ENCODE measurements around the gene DIP2C. TPM values are rescaled to one million over a fixed set of nuclear protein-coding genes. Genes with fewer than 3 reads are reported as not detected.

DIP2C gene
- total RNA-seq, 1 donor from 2014 or later = 24.8 TPM

GRCh38 chr10:554182-554848 is 135.2 kb downstream of the DIP2C start:
- DNase-seq (ENCODE audit: low spot score) = no peak

DNA sequence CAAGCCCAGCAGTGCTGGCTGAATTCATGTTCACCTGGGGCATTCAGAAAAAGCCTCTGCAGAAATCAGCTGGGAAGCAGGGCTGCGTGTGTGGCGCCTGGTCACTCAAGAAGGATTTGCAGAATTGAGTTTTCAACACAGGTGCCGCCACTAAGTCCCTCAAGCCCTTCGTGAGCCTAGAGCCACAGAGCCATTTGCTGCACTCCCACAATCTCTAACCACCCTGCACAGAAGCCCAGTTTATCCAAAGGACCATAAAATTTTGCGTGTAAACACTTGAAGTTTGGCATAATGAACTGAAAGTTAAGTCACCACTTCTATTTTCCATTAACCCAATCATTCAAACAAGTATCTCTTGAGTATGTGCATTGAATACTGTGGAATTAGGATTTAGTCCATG is 136.2 kb downstream of the DIP2C start:
- no peak for DNase-seq (ENCODE audit: low spot score)

DNA sequence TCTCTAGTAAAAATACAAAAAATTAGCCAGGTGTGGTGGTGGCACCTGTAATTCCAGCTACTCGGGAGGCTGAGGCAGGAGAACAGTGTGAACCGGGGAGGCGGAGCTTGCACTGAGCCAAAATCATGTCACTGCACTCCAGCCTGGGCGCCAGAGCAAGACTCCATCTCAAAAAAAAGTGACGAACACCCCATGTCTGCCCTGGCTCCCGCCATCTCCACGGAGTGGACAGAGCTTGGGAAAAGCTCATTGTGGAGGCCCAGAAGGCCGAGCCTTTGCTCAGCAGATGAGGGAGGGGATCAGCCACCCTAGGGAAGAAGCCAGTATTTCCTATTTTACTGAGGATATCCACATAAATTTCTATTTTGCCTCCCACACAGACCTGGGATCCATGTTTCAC is 136.8 kb downstream of the DIP2C start:
- no peak for DNase-seq (ENCODE audit: low spot score)

- DNase-seq (ENCODE audit: low spot score) = no peak
These were observed 137.9 kb downstream of the DIP2C start for GRCh38 chr10:551373-552252.

- DNase-seq (ENCODE audit: low spot score) = no peak
These were observed 138.6 kb downstream of the DIP2C start for GRCh38 chr10:550665-551372.

DNA sequence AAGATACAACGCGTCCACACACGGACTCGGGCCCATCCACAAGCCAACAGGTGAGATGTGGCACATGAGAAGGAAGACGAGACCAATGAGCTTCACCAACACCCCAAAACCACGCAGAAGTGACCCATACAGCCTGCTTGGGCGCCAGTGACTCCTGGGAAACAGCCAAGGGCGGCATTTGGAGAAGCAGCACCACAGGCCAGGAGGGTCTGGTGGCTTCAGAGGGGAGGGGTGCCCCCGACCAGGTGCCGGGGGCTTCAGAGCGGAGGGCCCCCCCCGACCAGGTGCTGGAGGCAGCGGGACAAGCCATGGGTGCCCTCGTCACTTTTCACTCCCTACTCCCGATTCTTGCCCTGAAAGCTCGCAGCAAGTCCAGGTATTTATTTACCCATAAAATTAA is 140.1 kb downstream of the DIP2C start:
- no peak for DNase-seq (ENCODE audit: low spot score)

DNA sequence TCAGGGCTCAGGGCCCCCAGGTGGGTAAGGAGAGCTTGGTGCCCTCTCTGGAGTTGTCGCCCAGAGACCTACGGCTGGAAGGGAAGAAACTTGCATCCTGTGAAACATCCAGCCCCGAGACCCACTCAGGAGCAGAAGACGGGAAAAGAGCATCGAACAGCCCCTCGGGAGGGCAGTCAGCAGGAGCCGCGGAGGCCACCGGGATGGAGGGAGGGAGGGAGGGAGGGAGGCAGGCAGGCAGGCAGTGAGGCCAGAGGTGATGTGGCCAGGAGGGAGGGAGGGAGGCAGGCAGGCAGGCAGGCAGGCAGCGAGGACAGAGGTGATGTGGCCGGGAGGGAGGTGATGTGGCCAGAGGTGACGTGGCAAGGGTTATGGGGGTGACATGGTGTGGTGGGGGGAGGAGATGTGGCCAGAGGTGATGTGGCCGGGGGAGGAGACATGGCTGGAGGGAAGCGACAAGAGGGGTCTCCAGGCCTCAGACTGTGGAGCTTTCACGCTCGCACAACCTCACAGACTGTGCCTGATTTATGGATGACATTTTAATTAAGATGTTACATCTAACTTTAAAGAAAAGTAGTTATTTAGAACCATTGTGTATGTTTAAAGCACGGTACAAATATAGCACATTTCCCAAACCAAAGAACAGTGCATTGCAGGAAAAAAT is 141.1 kb downstream of the DIP2C start:
- DNase-seq (ENCODE audit: low spot score) = no peak

DNA sequence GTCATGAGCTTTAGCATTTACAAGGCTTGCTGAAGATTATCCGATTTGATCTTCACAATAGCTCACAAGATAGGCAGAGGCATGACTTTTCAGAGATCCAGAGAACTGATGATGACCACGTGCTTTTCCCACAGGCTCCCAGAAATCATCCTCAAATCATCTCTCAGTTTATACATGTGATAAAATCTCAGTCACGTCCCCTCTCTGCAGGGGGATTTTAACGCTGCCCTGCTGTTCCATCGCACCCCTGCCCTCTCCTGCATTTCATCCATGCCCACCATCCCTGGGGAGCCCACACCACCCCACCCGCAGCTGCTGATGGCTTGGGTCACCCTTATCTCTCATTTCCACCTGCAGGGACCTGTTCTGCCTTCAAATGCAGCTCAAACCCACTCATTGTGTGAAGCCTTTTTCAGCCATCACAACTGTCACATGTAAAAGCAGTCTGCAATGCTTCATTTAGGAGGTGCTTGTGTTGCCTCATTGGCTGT is 141.8 kb downstream of the DIP2C start:
- no peak for DNase-seq (ENCODE audit: low spot score)

DNA sequence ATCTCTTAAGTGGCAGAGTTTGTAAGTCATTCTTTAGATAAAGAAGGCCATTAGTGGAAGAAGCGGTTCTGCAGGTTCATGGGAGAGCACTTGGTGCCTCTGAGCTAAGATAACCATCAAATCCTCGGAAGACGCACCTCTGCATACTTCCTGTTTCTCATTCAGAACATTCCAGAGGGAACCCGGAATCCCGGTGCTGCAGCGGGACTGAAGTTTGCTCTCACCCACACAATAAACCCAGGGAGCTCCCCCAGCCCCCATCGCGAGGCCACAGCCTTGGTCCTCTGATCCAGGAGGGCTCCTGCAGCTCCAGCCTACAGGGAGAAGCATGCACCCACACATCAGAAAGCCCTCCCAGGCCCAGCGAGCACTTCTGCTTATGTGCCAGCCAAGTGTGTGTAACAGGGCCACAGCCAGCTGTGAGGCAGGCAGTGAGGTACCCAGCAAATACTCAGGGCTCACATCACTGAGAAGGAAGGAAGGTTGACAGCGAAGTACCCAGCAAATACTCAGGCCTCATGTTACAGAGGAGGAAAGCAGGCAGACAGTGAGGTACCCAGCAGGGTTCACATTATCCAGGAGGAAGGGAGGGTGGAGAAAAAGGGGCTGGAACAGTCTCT is 142.4 kb downstream of the DIP2C start:
- DNase-seq (ENCODE audit: low spot score) = peak; percentile 85

- no peak for DNase-seq (ENCODE audit: low spot score)
These were observed 143.0 kb downstream of the DIP2C start for GRCh38 chr10:546451-546850.

DNA sequence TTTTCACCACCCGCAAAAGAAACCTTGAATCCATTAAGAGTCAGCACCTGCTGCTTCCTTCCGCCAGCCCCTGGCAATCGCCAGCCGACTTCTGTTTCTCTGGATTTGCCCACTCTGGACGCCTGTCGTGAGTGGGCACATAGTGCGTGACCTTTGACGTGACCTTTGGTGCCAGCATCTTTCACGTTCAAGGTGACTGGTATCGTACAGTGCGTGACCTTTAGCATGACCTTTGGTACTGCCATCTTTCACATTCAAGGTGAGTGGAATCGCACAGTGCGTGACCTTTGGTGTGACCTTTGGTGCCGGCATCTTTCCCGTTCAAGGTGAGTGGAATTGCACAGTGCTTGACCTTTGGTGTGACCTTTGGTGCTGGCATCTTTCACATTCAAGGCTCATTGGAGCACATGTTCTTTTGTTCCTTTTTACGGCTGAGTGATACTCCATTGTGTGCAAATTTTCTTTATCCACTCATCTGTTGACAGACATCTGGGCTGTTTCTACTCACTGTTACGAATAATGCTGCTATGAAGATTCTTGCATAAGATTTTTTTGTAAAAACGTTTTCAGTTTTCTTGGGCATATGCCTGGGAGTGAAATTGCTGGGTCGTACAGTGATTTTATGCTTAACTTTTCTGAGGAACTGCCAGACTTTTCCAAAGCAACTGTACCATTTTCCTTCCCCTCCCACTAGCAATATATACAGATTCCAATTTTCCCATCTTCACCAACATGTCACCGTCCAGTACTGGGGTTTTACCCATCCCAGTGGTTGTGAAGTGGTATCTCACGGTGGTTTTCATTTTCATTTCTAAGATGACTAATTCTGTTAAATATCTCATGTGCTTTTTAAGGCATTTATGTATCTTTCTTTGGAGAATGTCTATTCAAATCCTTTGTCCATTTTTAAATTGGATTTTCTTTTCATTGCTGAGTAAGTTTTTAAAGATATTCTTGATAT is 145.3 kb downstream of the DIP2C start:
- DNase-seq (ENCODE audit: low spot score) = no peak

- no peak for DNase-seq (ENCODE audit: low spot score)
These were observed 146.3 kb downstream of the DIP2C start for GRCh38 chr10:543131-543530.

DNA sequence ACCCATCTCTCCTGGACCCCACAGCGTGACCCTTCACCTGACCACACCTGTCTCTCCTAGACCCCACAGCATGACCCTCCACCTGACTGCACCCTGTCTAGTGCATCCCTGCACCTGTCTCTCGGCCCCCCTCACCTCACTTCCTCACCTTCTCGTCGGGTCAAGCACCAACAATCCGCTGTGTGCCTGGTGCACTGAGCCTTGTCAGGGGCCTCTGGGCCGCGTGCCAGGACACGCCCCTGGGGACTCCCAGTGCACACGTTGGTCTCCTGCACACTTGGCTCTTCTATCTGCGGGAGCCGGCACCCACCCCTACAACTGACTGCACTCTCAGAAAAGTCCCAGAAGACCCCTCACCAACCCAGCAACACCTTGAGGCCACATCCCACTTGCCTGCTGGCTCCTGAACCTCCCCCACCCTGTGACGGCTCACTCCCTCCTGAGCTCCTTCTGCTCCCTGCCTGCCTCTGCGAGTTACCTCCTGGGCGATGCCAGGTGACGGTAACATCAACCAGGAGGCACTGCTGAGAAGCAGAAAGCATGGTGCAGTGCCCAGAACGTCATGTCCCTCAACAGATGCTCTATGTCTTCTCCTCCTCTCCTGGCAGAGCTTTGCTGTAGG is 147.6 kb downstream of the DIP2C start:
- DNase-seq (ENCODE audit: low spot score) = no peak

DNA sequence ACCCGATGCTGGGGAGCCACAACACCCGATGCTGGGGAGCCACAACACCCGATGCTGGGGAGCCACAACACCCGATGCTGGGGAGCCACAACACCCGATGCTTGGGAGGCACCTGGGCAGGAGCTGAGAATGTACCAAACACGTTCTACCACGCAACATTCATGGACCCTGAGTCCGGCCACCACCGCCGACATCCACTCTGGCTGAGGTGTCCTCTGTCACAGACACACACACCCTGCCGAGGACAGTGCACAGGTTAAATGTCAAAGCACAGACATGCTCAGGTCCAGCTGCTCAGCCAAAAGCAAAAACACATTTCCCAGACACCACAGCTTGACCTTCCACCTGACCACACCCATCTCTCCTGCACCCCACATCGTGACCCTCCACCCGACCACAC is 148.4 kb downstream of the DIP2C start:
- DNase-seq (ENCODE audit: low spot score) = no peak

DNA sequence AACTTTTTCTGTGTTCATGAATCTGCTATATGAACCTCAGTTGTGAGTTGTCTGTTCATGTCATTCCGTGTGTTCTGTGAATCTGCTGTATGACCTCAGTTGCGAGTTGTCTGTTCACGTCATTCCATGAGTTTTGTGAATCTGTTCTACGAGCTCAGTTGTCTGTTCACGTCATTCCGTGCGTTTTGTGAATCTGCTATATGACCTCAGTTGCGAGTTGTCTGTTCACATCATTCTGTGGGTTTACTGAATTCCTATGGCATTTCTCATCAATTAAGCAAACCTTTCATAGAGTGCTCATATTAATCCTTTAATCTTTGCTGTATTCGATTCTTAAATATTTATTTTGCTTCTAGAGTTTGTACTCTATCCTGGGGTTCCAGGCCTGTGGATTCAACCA is 150.6 kb downstream of the DIP2C start:
- no peak for DNase-seq (ENCODE audit: low spot score)

GRCh38 chr10:536935-537334 is 152.5 kb downstream of the DIP2C start:
- DNase-seq (ENCODE audit: low spot score) = no peak

- DNase-seq (ENCODE audit: low spot score) = no peak
These were observed 153.0 kb downstream of the DIP2C start for GRCh38 chr10:536371-536925.

DNA sequence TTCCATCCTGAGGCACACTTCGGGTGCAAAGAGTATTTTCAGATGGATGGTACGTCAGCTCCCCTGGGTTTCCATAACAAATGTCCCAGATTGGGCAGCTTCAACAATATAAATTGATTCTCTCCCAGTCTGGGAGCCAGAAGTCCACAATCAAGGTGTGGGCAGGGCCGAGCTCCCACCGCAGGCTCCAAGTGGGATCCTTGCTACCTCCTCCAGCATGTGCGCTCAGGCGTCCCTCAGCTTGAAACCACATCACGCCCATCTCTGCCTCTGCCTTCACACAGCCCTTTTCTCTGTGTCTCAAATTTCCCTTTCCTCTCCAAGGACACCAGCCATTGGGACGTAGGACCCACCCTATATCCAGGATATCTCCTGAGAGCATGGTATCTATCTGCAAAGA is 153.5 kb downstream of the DIP2C start:
- DNase-seq (ENCODE audit: low spot score) = no peak

DNA sequence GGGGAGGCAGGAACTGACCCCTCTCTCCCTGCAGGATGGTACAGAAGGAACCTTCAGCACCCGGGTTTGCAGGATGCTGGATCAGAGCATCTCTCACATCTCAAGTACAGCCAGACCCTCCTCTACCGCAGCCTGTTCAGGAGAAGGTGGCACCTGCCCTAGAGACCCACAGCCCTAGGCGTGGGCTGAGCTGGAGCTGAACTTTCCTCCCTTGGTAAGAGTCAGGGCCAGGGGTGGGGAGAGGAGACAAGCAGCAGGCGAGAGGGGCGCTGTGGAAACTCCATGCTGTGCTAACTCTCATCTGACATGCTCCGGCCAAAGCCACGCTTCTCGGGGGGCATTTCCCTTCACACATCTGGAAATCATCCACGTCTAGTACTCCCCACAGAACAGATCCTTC is 154.4 kb downstream of the DIP2C start:
- no peak for DNase-seq (ENCODE audit: low spot score)

Data from umbilical cord (tissue), 2 donors.